ENCODE measurements around the gene EMID1.

The EMID1 gene

GRCh38 chr22:29260601-29261315 is 55.1 kb downstream of the EMID1 start:
- DNase-seq (ENCODE audit: low spot score) = no peak

- DNase-seq (ENCODE audit: low spot score) = no peak
Observed at GRCh38 chr22:29263791-29264276, 58.1 kb downstream of the EMID1 start.

- DNase-seq (ENCODE audit: low spot score) = no peak
Observed at GRCh38 chr22:29265305-29265704, 59.6 kb downstream of the EMID1 start.

- DNase-seq (ENCODE audit: low spot score) = no peak
Observed at GRCh38 chr22:29265929-29266328, 60.2 kb downstream of the EMID1 start.

- DNase-seq (ENCODE audit: low spot score) = peak; percentile 29
Observed at GRCh38 chr22:29266564-29267461, 61.1 kb downstream of the EMID1 start.

GRCh38 chr22:29267462-29267857 is 61.8 kb downstream of the EMID1 start:
- peak; percentile 38 for DNase-seq (ENCODE audit: low spot score)

- DNase-seq (ENCODE audit: low spot score) = peak; percentile 96
Observed at GRCh38 chr22:29267858-29268510, 62.3 kb downstream of the EMID1 start, which contains the start of the genes EWSR1 and RHBDD3. EWSR1 (plus strand) TSS chr22:29268268; CDS start chr22:29268337, 69 bp downstream. RHBDD3 (minus strand) TSS chr22:29267981; CDS start chr22:29265626, 2,355 bp downstream.

GRCh38 chr22:29268511-29269229 is 63.0 kb downstream of the EMID1 start:
- DNase-seq (ENCODE audit: low spot score) = peak; percentile 69

GRCh38 chr22:29269230-29269604 is 63.5 kb downstream of the EMID1 start:
- DNase-seq (ENCODE audit: low spot score) = no peak

- no peak for DNase-seq (ENCODE audit: low spot score)
Observed at GRCh38 chr22:29269731-29270474, 64.2 kb downstream of the EMID1 start.

- no peak for DNase-seq (ENCODE audit: low spot score)
Observed at GRCh38 chr22:29270475-29271271, 65.0 kb downstream of the EMID1 start.

- no peak for DNase-seq (ENCODE audit: low spot score)
Observed at GRCh38 chr22:29272624-29273023, 66.9 kb downstream of the EMID1 start.

GRCh38 chr22:29275167-29275566 is 69.5 kb downstream of the EMID1 start:
- DNase-seq (ENCODE audit: low spot score) = no peak

- no peak for DNase-seq (ENCODE audit: low spot score)
Observed at GRCh38 chr22:29275819-29276565, 70.3 kb downstream of the EMID1 start.

- no peak for DNase-seq (ENCODE audit: low spot score)
Observed at GRCh38 chr22:29277927-29278326, 72.2 kb downstream of the EMID1 start.

- DNase-seq (ENCODE audit: low spot score) = no peak
Observed at GRCh38 chr22:29284196-29284595, 78.5 kb downstream of the EMID1 start.

GRCh38 chr22:29288837-29289236 is 83.1 kb downstream of the EMID1 start:
- no peak for DNase-seq (ENCODE audit: low spot score)

GRCh38 chr22:29290061-29290460 is 84.4 kb downstream of the EMID1 start:
- DNase-seq (ENCODE audit: low spot score) = no peak

- DNase-seq (ENCODE audit: low spot score) = no peak
Observed at GRCh38 chr22:29291215-29291614, 85.5 kb downstream of the EMID1 start.
